Jurkat, Clone E6-1 (cell line): ENCODE data around the gene TRIM75.
A peak's percentile ranks its signal among the peaks of the same experiment; 100 is the strongest.
"Not testable (repeated sequence)": the region's sequence is repeated elsewhere in the genome, so short reads cannot be mapped to it uniquely, and the experiment has no call there.

Source experiments
- DNase-seq: peaks from one replicate; pipeline ENCODE4 v3.0.0-alpha.2; 2011; ENCODE audit warnings: low read depth, low spot score
- H3K4me3 ChIP-seq: 2 replicates; pipeline ENCODE4 v1.5.1; 2011; ENCODE audit warnings: mild to moderate bottlenecking, low read length, control low read depth, moderate library complexity

TRIM75 gene

DNA sequence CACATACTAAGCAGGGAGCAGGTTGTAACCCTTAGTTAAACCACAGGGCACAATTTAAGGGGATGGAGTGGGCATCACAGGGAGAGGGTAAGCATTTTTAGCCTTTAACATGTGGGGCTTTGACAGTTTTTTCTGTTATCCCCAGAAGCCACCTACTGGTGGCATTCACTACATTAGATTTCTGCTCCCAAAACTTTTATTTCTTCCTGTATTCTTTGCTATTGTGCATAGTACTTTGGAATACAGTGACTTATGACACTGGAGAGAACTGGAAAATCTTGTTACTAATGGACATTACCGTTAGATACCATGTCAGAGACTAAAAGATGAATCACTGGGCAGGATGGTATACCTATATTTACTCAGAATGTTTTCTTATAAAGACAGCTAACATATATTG lies 7.3 kb downstream of the TRIM75 start:
- no peak for DNase-seq
- H3K4me3 ChIP-seq: no peak overlapping the region

DNA sequence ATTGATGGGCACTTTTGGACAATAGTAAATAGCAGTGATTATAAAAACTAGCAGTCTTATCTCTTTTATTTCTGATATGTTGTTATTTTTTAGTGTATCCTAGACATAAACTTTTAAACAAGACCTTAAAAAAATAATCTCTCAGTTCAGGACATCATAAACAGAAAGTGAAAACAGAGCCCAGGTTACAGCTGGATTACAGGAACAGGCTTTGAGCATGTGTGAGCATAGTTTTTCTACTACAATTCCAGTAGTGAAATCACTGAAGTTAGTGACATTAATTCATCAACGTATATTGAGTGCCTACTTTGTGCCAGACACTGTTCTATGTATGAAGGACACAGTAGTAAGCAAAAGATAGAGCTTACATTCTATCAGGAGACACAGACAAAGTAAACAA lies 16.9 kb downstream of the TRIM75 start:
- H3K4me3 ChIP-seq: no peak overlapping the region
- no peak for DNase-seq

DNA sequence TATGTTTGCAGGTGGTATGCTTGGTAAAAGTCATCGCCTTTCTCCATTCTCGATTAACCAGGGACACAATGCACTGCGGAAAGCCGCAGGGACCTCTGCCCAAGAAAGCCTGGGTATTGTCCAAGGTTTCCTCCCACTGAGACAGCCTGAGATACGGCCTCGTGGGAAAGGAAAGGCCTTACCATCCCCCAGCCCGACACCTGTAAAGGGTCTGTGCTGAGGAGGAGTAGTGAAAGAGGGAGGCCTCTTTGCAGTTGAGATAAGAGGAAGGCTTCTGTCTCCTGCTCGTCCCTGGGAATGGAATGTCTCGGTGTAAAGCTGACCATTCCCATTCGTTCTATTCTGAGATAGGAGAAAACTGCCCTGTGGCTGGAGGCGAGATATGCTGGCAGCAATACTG lies 19.7 kb downstream of the TRIM75 start:
- DNase-seq, H3K4me3 ChIP-seq: not testable (repeated sequence)

DNA sequence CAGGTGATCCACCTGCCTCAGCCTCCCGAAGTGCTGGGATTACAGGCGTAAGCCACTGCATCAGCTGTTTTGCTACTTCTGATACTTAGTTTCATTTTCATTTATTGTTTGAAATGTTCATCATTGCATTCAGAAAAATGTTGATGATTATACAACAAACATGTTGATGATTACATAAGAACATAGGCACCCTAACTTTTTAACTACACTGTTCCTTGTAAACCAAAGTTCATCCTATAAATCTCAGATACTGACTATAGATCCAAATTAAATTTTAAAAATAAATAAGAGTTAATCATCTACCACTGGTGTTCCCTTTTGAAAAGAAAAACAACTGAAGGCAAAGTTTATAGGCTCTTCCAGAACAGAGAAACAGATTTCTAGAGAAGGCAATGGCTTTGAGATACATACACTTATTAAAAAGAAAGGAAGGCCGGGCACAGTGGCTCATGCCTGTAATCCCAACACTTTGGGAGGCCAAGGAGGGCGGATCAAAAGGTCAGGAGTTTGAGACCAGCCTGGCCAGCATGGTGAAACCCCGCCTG lies 23.4 kb downstream of the TRIM75 start:
- H3K4me3 ChIP-seq: no peak overlapping the region
- DNase-seq: no peak

DNA sequence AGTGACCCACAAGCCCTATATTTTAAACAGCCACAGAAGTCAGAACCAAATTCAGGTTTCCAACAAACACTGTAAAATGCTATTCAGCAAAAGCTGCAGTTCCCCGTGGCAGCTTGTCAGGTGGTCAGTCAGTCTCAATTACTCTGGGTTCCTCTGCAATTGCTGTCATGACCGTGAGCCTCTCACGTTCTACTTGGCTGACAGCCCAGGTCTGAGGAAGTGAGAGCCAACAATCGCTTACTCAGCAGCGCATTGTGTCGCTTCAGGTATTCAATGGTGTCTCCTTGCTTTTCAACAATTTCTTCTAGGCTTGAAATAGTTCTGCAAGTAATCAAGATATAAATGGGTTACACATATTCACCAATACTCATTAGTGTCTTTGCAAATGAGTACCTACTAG lies 25.8 kb downstream of the TRIM75 start:
- no peak overlapping the region for H3K4me3 ChIP-seq
- no peak for DNase-seq

DNA sequence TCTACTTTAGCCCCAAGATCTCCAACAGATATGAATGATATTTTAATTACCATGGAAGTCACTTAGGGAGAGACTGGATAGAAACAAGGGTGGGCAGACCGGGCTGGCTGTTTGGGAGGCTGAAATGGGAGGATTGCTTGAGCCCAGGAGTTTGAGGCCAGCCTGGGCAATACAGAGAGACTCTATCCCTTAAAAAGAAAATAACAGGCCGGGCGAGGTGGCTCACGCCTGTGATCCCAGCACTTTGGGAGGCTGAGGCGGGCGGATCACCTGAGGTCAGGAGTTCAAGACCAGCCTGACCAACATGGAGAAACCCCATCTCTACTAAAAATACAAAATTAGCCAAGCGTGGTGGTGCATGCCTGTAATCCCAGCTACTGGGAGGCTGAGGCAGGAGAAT lies 31.1 kb downstream of the TRIM75 start:
- H3K4me3 ChIP-seq, DNase-seq: not testable (repeated sequence)

DNA sequence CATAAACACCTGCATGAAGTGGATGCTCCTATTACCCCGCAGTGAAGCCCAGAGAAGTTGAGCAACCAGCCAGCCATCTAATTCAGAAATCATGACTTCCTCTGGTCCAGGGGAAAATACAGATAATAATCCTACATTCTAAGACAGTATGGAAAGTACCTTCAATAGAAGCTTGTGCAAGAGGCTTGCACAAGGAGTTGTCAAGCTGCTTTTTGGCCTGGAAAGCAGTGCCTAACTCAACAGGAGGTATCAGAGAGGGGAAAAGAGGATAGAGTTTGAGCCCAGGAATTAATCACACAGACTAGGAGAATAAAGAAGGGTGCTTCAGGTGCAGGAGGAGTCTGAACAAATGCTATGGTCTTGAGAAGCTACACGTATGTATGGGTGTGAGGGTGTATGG lies 32.3 kb downstream of the TRIM75 start:
- no peak overlapping the region for H3K4me3 ChIP-seq
- DNase-seq: no peak

DNA sequence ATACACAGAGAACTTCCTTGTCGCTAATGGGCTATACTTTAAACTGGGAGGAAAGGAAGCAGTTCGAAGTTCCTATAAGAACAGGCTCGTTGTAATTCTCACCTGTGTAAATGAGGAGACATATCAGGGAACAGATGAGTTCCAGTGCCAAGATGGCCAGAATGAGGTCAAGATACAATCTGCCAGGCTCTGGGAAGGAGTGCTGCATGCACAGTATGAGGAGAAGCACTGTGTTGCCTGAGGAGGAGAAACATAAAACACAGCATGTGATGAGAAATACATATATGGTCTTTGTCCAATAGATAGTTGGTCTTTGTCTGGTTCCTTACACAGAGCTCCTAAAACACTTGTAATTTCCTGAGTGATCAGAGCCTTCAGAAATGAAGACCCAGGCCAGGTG lies 34.7 kb downstream of the TRIM75 start:
- H3K4me3 ChIP-seq: no peak overlapping the region
- no peak for DNase-seq

DNA sequence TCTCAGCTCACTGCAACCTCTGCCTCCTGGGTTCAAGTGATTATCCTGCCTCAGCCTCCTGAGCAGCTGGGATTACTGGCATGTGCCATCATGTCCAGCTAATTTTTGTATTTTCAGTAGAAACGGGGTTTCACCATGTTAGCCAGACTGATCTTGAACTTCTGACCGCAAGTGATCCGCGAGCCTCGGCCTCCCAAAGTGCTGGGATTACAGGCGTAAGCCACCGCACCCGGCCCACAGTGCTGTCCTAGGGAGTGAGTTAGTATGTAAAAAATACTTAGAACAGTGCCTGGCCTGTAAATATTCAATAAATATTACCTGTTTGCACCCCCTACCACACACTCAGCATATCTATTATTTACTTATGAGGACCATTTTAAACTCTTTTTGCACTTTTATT lies 38.5 kb downstream of the TRIM75 start:
- not testable (repeated sequence) for H3K4me3 ChIP-seq, DNase-seq

DNA sequence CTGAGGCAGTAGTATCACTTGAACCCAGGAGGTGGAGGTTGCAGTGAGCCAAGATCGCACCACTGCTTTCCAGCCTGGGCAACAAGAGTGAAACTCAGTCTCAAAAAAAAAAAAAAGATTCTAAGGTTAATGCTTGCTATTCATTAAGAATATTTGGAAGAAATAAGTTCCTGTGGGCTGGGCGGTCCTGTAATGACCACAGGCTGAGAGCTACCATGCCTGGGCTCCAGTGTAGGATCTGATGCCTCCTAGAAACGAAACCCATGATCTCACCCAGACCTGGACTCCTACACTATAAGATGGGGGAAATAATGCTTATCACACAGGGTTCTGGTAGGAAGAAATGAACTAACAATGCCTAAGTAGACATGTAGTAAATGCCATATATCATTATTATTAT lies 41.2 kb downstream of the TRIM75 start:
- H3K4me3 ChIP-seq: no peak overlapping the region

DNA sequence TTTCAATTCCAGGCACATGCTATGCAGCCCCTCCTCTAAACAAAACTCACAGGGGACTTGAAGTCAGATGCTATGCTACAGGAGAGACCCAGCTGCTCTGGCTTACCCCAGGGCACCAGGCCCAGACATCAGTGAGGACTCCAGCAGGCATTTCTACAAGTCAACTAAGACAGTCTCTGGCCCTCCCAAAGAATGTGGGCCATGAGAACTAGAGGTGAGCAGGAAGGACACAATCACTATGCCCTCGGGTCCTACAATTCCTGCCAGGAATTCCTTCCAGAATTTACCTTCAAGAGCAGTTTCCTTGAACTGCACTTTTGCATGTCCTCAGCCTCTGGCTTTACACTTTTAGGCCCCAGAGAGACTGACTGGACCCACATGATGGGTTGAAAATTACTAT lies 41.6 kb downstream of the TRIM75 start:
- DNase-seq: no peak
- no peak overlapping the region for H3K4me3 ChIP-seq

More for the DNA sequence above, 41.2 kb downstream of the TRIM75 start:
- DNase-seq: no peak

DNA sequence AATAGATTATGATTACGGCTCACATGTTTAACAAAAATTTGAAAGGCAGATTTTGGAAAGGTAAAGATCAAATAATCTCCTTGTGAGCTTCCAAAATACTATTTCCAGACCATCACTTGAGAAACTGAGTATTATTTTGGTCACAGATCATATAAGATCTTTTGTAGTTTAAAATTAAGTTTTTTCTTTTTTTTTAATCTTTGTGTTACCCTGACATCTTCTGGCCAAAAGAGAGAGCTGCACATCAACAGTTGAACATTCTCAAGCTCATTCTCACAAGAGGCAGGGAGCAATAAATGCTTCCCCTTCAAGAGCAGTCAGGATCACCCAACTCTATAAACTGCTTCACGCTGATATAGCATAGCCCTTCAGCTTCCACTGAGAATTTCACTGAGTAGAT lies 43.1 kb downstream of the TRIM75 start:
- H3K4me3 ChIP-seq: no peak overlapping the region
- DNase-seq: peak; percentile 19

DNA sequence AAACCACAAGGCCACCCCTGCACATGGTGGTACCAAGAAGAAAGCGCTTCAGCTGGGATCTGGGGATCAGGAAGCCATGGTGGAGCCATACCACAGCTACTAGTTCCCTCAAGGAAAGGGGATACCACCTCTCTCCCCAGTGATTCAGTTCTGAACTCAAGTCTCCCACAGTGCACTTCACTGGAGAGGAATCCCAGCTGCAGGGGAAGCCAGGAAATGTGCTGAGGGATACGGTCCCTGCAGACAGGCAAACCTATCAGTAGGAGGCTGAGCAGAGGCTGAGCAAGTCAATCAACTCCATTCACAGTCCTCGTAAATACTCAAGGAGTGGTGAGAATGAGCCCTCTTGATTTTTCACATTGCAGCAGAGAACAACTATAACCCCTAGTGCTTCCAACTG lies 48.0 kb downstream of the TRIM75 start:
- H3K4me3 ChIP-seq: no peak overlapping the region
- no peak for DNase-seq

DNA sequence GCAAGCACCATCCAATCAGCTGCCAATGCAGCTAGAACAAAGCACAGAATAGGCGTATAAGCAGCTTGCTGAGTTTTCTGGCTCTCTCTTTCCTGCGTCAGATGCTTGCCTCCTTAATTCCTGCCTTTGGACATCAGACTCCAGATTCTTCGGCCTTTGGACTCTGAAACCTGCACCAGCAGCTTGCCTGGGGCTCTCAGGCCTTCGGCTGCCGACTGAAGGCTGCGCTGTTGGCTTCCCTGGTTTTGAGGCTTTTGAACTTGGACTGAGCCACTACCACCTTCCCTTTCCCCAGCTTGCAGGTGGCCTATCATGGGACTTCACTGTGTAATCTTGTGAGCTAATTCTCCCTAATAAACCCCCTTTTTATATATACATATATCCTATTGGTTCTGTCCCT lies 52.9 kb downstream of the TRIM75 start:
- no peak for DNase-seq
- H3K4me3 ChIP-seq: no peak overlapping the region
